ENCODE measurements around the gene CYP2J2.
"Not testable (repeated sequence)": the region's sequence is repeated elsewhere in the genome, so short reads cannot be mapped to it uniquely, and the experiment has no call there.

The CYP2J2 gene

DNA sequence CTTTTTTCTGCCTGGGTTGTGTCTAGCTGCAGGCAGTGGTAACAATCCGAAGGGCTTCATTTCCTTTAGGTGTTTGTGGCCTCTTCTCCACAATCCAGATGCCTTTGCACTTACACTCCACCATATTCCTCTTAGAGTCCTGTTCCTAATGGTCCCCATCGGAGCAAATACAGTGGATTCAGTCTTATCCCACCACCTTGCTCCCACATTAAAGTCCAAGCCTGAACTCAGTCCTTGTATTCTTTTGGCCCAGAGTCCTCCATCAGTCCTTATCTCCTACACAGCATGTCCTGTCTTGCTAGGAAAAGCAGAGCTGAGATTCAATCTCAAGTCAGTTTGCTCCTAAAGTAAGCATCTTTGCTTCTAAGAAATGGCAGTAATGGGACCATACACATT lies 8.8 kb downstream of the CYP2J2 start:
- DNase-seq, result no peak

DNA sequence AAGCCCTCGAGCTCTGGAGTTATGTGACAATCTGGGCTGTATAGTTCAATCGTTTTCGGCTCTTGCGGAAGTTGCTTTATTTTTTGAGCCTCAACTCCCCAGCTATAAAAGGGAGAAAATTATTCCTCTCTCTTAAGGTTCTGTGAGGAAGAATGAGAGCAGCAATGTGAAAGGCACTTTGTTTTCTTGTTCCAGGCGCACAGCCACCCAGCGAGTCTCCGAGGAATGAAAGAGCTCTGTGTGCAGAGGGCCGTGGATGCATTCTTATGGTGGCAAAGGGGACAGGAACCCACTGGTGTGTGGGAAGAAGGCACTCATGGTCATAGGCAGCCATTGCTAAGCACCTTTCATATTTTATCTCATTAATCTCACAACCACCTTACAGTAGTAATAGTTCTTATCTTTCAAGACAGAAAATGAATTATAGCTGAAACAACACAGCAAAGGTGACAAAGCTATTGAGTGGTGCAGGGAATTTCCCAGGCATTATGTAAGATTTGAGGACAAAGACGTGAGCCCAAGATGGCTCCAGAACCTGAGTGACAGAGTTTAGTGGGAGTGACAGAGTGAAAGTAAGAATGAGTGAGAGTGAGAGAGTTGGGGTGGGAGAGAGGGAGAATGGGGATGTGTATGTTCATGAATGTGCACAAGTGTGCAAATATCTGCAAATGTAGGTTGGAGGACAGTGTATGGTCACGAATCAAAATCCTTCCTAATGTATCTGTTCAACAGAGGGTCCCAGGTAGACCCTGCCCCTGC lies 9.4 kb downstream of the CYP2J2 start:
- DNase-seq, result no peak

DNA sequence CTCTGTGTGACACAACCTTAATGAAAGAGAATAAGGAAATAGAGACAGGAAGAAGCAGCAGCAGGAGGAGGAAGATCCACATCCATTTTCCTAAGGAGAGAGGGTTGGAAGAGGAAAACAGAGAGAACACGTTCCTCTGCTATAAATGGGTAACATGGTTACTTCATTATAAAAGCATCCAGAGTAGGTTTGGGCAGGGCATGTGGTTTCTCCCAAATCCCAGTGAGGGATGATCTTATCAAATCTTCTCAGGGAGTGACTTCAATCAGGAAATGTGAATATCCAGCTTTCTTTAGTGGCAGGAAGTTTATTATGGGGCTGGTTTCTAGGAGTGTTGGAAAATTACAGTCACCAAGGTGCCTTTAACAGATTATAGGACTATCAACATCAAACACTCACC lies 11.1 kb downstream of the CYP2J2 start:
- no peak for DNase-seq

DNA sequence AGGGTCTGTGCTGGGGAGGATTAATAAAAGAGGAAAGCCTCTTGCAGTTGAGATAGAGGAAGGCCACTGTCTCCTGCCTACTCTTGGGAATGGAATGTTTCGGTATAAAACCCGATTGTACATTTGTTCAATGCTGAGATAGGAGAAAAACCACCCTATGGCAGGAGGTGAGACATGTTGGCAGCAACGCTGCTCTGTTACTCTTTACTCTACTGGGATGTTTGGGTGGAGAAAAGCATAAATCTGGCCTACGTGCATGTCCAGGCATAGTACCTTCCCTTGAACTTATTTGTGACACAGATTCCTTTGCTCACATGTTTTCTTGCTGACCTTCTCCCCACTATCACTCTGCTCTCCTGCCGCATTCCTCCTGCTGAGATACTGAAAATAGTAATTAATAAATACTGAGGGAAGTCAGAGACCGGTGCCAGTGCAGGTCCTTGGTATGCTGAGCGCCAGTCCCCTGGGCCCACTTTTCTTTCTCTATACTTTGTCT lies 11.7 kb downstream of the CYP2J2 start:
- DNase-seq, result not testable (repeated sequence)

DNA sequence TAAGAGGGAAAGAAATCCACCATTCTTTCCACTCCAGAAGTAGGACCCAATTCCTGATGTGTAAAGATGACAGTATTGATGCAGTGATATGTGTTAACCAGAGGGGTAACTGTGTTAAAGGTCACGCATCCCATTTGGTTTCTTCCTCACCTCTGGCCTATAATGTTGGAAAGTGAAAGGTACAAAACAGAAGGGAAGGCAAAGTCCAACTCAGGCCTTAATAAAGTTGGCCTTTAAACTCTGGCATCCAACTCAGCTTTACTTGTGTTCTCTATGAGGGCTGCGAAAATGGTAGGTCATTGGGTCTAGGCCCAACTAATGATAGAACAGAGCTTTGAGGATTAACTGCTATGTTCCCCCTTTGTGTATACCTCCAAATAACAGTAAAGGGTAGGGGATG lies 17.9 kb downstream of the CYP2J2 start:
- no peak for DNase-seq

DNA sequence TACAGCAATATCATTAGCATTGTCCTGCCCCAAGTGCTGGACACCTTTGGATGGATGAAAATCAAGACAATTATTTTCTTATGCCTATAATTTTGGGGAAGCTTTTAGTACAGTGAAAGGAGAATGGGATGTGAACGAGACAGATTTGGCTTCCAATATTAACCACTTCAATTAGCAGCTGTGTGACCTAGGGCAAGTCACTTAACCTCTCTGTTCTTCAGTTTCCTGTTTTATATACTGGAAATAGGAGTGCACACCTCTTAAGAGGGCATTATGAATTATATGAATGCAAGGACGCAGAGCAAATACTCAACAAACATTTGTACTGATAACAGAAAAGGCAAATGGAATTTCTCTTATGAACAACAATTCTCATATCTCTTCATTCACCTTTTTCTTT lies 18.5 kb downstream of the CYP2J2 start:
- no peak for DNase-seq

DNA sequence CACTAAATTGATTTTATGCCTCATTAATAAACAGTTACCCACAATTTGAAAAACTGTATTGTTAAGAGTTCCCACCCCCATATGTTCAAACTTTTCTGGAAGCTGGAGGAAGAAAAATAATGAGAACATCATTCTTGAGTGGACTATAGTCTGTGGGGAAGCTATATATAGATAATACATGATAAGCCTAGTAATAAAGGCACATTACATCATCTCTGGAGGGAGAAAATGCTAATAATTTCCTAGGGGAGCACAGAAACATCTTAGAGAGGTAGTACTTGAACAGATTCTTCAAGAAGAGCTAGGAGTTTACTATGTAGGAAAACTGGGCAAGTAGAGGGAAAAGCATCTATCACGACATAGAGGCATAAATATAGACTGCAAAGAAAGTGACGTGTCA lies 19.6 kb downstream of the CYP2J2 start:
- no peak for DNase-seq

DNA sequence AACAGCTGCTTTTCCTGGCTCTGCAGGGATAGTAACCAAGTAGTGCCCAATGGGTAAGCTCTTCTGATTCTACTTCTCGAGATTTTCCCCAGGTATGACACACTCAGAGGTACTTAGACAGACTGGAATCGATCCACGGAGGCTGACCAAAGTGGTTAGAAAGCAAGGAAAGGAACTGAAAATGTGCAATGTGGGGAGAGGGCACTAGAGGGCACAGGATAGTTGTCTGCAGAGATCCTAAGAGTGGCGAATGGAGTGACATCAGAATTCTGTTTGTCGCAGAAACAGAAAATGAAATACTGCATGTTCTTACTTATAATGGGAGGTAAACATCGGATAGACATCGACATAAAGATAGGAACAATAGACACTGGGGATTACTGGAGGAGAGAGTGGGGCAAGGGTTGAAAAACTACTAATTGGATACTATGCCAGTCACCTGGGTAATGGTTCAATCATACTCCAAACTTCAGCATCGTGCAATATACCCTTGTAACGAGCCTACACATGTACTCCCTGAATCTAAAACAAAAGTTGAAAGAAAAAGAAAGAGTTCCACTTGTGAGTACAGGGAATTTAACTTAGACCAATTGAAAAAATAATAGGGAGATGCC lies 23.3 kb downstream of the CYP2J2 start:
- peak; percentile 17 to 21 for DNase-seq

DNA sequence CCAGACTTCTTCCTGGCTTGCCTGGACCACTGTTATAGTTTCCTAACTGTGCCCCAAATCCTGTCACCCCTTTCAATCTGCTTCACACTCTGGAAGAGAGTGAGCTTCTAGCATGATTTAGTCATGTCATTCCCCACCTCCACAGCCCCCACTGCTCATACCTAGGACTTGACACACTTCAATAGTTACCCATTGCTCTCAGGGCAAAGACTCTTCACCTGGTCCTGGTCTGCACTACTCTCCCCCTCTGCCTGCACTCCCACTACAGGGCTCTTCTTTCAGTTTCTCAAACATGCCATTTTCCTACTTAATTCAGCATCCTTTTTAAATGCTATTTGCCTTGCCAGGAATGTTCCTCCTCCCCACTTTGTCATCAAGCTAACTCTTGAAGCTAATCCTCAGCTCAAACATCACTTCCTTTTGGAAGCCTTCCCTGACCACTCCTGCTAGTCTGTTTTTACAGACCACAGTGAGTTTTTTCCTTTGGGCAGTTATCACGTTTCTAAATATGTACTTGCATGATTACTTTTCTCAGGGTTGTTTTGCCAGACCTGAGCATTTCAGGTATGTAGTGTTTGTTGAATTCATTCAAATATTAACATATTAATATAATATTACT lies 24.7 kb downstream of the CYP2J2 start:
- no peak for DNase-seq

DNA sequence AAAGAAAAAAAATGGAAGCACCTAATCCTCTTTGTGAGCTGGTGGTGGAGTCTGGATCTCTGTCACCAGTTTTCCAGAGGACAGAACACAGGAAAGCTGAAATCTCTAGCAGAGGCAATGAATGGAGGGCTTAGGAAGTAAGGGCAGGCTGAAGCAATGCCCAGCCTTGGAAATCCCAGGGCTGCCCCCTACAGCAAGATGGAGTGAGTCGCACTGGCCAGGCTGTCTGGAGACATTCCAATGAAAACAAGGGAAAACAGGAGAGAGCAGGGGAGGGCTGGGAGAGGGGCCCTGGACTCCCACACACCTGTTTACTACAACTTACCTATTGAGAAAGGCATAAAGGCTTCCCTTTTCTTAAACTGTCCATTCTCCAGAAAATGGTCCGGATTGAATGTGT lies 25.9 kb downstream of the CYP2J2 start:
- no peak for DNase-seq

DNA sequence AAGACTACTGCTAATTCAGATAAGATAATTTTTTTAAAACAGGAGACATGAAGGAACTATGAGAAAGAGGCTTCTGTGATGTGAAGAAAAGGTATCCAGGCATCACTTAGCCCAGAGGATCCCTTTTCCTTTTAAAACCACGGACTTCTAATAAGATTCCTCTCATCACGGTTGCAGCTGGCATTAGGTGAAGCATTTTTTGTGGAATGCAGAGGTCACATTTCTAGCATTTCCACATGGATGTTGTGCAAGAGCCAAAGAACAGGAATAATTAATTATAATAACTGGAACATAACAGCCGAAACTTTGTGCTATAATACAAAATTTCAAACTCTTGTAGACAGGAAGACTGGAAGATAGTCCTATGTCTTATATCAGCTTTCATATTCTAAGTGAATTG lies 27.6 kb downstream of the CYP2J2 start:
- no peak for DNase-seq

DNA sequence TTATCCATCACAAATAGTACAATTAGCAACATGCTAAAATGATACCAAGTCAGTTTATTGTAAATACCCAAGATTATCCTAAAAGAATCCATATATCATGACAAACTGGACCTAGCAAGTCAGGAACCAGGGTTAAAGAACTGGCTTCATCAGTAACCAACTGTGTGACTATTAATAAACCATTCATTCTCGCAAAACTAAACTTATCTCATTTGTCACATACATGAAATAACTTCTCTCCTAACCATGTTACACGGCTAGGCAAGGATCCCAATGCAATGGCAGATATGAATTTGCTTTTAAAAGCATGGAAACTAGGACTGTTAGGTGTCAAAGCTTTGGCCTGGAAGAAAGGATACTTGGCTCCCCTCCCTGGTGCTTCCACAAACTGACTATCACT lies 29.4 kb downstream of the CYP2J2 start:
- no peak for DNase-seq

DNA sequence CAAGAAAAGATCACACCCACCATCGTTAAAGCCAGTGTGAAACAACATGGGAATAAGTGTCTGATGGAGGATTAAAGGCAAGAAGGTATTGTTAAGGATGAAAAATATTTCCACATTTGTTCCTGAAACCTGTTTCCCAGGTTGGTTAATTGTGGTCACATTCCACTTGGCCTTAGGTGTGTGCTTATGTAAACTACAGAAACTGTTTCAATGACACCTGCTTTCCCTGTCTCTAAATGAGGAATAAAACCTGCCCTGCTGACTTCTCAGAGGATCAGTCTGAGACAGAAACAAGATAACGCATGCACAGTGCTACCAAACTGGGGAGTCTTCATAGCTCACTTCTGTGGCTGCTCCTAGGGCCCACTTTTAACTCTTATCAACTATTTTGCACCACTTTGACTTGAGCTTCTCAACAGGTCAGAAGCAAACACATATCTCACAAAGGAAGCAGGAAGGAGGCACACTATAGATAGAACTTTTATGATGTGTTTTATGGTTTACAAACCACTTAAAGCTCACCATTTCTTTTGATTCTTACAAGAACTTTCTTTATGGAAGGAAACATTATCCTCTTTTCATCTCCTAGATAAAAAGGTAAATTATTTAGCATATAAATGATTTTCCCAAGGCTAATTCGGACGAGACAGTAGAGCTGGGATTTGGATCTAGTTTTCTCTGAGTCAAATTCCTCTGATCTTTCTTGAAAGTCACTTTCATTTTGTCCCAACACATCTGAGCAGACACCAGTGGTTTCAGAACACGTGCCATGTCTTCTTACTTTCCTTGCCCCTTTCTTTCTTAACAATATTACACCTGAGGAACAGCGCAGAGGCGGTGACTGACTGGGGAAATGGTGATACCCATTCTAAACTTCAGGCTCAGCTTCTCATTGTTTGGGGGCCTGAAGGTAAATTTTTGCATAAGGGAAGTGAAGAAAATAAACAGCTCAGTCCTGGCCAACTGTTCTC lies 33.4 kb downstream of the CYP2J2 start:
- no peak for DNase-seq

DNA sequence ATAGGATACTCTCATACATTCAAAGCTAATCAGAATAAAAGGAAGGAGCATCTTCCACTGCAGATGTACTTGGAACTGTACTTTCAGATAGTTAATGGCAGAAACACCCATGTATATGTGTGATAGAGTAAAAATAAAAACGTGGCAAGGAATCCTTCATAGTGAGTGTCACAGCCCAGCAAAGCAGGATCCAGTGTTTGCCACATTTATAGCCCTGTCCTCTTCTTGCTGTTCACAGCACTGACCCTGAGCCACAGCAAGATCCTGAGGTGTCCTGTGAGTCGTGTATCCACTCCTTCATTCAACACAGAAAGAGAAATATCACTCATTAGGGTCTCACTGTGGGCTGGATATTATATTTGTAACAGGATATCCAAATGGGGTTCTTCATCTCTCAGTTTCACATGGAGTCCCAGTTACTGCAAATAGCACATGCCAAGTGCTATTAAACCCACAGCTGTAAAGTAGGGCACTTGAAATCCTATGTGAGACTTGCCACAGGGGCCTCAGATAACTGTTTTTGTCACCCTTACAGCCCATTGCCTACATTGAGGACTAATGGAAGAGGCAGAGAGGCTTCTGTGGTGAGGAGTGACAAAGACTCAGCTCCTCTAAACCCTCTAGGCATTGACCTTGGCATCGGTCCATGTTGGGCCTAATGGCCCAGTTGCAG lies 41.3 kb downstream of the CYP2J2 start:
- no peak for DNase-seq

DNA sequence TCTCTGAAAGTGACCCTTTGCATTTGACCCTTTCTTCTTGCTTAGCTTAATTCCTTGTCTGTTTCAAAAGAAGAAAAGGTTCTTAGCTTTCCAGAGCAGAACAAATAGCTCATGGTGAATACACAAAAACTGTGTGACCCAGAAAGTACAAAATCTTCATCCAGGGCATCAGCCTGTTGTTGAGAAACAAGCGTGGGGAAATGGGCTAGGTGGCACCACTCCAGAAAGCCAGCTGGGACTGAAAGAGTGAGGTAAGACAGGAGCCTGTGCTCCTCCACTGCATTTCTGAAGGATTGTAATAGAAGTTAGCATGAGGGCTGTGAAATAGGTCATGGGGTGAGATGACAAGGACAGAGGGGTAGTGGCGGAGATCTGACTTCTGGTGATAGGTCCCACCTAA lies 45.8 kb downstream of the CYP2J2 start:
- DNase-seq, result no peak

DNA sequence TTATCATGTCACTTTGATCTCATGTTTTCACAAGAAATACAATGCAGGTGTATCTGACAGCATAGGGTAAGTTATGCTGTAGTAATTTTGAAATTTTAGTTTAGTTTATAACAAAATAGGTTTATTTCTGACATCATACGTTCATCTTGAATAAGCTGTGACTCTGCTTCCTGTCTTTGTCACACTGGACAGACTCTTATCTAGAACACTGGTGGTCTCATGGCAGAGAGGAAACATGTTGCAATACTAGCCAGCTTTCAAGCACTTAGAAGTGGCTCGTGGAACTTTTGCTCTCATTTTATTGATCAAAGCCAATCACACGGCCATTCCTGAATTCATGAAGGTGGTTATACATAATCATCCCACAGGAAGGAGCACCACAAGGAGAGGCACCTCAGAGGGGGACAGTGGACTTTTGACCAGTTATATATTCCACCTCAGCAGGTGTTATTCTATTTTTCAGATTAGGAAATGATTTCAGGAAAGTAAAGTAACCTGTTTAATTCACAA lies 46.5 kb downstream of the CYP2J2 start:
- DNase-seq, result no peak

DNA sequence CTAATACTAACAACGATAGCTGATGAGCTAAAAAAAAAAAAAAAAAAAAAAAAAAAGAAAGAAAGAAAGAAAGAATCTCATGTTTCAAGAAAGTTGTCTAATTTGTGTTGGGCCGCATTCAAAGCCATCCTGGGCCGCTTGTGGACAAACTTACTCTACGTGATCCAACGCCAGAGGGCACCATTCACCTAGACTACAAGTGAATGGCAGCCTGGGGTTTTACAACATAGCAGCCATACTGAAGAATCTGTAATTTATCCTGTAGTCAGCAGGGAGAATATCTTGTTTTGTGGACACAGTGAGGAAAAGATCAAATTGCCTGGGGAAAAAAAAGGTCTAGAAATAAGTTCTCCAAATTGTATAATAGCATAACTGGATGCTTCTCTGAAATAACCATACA lies 47.0 kb downstream of the CYP2J2 start:
- peak in 1 of 2 experiments; percentile 4 for DNase-seq

DNA sequence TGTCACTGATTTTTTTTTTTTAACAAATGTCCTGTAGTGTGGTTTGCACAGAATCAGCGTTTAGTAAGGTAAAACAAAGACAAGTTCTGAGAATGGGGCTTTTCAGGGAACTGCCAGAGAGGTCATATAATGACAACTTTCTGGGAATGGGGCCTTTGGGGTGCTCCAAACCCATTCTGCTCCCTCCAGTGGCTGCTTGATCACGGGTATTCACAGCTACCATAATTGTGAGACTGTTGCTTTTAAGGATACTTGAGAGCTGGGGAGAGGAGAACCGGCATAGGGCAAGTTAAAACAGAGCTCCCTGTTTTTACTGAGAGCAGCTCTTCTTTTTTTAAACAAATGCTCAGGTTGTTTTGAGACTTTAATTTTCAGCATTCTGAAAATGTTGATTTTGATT lies 48.2 kb downstream of the CYP2J2 start:
- DNase-seq, result no peak

DNA sequence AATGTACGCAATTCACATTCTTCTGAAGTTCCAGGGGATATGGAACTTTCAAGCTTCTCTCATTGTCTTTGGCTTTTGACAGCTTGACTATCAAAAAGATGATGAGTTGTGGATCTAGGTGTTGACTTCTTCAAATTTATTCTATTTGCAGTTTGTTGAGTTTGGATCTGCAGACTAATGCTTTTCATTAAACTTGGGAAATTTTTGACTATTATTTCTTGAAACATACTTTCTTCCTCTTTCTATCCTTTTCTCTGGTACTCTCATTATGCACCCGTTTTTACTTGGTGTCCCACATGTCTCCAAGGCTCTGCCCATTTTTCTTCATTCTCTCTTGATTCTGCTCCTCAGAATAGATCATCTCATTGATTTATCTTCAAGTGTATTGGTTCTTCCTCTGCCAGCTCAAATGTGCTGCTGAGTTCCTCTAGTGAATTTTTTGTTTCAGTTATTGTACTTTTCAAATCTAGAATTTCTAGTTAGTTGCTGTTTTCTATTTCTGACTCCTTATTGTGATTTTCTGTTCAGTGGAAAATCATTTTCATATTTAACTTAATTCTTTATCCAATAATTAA lies 49.4 kb downstream of the CYP2J2 start:
- no peak for DNase-seq

DNA sequence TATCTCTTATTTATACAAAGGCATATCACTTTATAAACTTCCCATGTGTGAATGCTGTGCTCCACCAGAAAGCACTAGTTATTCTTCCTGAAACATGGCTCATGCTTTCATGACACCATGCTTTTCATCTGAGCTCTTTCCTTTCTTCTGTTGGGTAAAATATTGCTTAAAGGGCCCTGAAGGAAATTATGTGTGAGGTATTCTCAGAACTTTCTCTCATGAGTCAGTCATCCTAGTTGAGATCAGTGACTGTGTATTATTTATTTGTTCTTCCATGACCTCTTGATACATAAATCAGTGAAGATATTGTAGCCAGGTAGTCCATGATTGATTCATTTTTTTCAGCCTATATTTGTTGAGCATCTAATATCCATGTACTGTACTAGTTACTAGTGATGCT lies 54.8 kb downstream of the CYP2J2 start:
- no peak for DNase-seq

DNA sequence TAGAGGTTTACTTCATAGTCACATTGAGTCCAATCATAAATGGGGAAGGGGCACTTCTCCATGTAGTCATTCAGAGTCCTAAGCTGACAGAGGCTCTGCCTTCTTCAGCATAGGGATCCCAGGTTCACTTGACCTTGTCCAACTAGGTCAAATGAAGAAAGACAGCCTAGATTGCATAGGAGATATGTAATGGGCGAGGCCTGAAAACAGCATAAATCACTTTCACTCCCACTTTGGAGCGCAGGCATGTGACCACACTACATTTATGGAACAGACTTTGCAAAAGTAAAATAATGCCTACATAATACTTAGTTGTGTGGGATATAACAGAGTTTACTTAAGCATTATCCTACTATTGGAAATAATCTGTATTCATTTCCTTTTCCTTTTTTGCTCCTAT lies 60.1 kb downstream of the CYP2J2 start:
- no peak for DNase-seq
